Osteoblast (primary cell): ENCODE measurements around the gene TMEM141. TPM values are rescaled to one million over a fixed set of nuclear protein-coding genes. Genes with fewer than 3 reads are reported as not detected.
A peak's percentile ranks its signal among the peaks of the same experiment; 100 is the strongest.

Experiments used
- DNase-seq: peaks from one replicate; pipeline ENCODE4 v3.0.0; 2011; ENCODE audit warnings: low spot score, mixed read lengths; ENCODE audit not compliant: insufficient read length; ENCODE audit errors: missing footprints
- H2AFZ ChIP-seq: 2 replicates; pipeline ENCODE4 v1.6.0; 2011; ENCODE audit warnings: mild to moderate bottlenecking, low read length
- H3K27ac ChIP-seq: 2 replicates; pipeline ENCODE4 v1.5.1; 2011; ENCODE audit warnings: mild to moderate bottlenecking, low read depth, low read length, moderate library complexity
- H3K27me3 ChIP-seq: 2 replicates; pipeline ENCODE4 v1.6.0; 2012; ENCODE audit warnings: mild to moderate bottlenecking, control low read depth, inconsistent platforms, low read length, moderate library complexity; ENCODE audit not compliant: insufficient read depth
- H3K36me3 ChIP-seq: 2 replicates; pipeline ENCODE4 v1.5.1; 2011; ENCODE audit warnings: mild to moderate bottlenecking, low read length, control low read depth, moderate library complexity; ENCODE audit not compliant: insufficient read depth
- H3K4me1 ChIP-seq: 2 replicates; pipeline ENCODE4 v1.5.1; 2011; ENCODE audit warnings: mild to moderate bottlenecking, low read length, control low read depth, moderate library complexity; ENCODE audit not compliant: insufficient read depth
- H3K4me2 ChIP-seq: 2 replicates; pipeline ENCODE4 v1.6.0; 2011; ENCODE audit warnings: mild to moderate bottlenecking, low read length; ENCODE audit not compliant: insufficient read depth
- H3K4me3 ChIP-seq: fragments of 200-600 bp; sonication (generic); 3 replicates; pipeline ENCODE4 v1.5.1; 2012; ENCODE audit warnings: mild to moderate bottlenecking, low read length, inconsistent platforms; ENCODE audit not compliant: insufficient read depth
- H3K79me2 ChIP-seq: 2 replicates; pipeline ENCODE4 v1.6.0; 2012; ENCODE audit warnings: mild to moderate bottlenecking, low read length, control low read depth, inconsistent platforms; ENCODE audit not compliant: insufficient read depth
- H3K9me3 ChIP-seq: 2 replicates; pipeline ENCODE4 v1.5.1; 2011; ENCODE audit warnings: low read depth, low read length, control low read depth
- H4K20me1 ChIP-seq: 2 replicates; pipeline ENCODE4 v1.6.0; 2012; ENCODE audit warnings: mild to moderate bottlenecking, low read length, control low read depth; ENCODE audit not compliant: insufficient read depth
- total RNA-seq: library from RNA; depleted of rRNA; stranded (reverse); fragments of >200 nt; gene quantifications from 2 replicates; pipeline ENCODE4 v1.2.3, GENCODE V29; 2012
- TF ChIP-seq, protein P1 (sequence below): IDR thresholded peaks from 2 replicates; pipeline ENCODE4 v1.5.1; 2011; ENCODE audit warnings: mild to moderate bottlenecking, low read depth, low read length, moderate library complexity; ENCODE audit errors: extremely low read depth

Gene TMEM141
- total RNA-seq, 1 donor, result 39.8 TPM

DNA sequence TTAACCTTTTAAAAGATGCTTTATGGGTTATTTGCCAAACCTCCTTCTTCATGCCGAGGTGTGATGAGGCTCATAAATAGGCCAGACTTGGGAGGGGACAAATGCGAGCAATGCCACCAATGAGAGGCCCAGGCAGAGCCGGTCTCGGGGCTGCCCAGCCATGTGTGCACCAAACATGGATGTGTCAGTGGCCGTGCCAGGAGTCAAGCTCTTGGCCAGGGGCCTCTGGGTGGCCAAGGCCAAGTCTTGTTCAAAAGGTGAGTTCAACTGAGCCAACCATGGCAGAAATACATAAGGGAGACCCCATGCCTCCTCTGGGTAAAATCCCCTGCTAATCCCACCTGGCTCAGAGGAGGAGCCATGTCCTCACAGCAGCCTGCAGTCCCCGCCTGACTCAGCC lies 16.0 kb upstream of the TMEM141 start:
- peak; percentile 69 for DNase-seq
- Histone ChIP-seq H3K36me3 (no peaks in the 10 kb centered on the region), H2AFZ (no peak overlapping the region), H3K4me2 (no peak overlapping the region), H3K27ac (no peak overlapping the region), H3K79me2 (no peaks in the 10 kb centered on the region), H4K20me1 (no peaks in the 10 kb centered on the region), H3K27me3 (peaks cover 31% of the 10 kb centered on the region), H3K4me3 (no peak overlapping the region), H3K4me1 (no peaks in the 10 kb centered on the region), H3K9me3 (peaks cover 3% of the 10 kb centered on the region)
- TF ChIP-seq, protein P1, sequence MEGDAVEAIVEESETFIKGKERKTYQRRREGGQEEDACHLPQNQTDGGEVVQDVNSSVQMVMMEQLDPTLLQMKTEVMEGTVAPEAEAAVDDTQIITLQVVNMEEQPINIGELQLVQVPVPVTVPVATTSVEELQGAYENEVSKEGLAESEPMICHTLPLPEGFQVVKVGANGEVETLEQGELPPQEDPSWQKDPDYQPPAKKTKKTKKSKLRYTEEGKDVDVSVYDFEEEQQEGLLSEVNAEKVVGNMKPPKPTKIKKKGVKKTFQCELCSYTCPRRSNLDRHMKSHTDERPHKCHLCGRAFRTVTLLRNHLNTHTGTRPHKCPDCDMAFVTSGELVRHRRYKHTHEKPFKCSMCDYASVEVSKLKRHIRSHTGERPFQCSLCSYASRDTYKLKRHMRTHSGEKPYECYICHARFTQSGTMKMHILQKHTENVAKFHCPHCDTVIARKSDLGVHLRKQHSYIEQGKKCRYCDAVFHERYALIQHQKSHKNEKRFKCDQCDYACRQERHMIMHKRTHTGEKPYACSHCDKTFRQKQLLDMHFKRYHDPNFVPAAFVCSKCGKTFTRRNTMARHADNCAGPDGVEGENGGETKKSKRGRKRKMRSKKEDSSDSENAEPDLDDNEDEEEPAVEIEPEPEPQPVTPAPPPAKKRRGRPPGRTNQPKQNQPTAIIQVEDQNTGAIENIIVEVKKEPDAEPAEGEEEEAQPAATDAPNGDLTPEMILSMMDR, result no peak

DNA sequence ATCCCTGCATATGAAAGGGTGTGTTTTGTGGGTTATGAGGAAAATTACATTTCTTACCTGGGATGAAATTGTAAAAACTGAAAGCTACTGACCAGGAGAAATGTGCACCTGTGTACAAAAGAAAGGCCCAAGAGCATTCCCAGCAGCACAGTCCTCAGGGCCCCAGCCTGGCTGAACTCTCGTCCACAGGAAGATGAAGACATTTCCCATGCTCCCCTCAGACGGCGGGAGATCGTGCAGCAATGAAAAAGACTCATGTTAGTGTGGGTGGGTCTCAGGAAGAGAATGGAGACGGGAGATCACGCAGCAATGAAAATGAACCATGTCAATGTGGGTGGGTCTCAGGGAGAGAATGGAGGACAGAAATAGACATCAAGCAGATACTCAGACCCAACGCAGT lies 14.2 kb upstream of the TMEM141 start:
- TF ChIP-seq, protein P1, result no peak
- Histone ChIP-seq H3K36me3 (no peaks in the 10 kb centered on the region), H3K9me3 (peaks cover 3% of the 10 kb centered on the region), H3K4me3 (no peak overlapping the region), H3K4me2 (no peak overlapping the region), H4K20me1 (no peaks in the 10 kb centered on the region), H2AFZ (no peak overlapping the region), H3K27ac (no peak overlapping the region), H3K79me2 (no peaks in the 10 kb centered on the region), H3K4me1 (no peaks in the 10 kb centered on the region), H3K27me3 (peaks cover 38% of the 10 kb centered on the region)
- DNase-seq, result no peak

DNA sequence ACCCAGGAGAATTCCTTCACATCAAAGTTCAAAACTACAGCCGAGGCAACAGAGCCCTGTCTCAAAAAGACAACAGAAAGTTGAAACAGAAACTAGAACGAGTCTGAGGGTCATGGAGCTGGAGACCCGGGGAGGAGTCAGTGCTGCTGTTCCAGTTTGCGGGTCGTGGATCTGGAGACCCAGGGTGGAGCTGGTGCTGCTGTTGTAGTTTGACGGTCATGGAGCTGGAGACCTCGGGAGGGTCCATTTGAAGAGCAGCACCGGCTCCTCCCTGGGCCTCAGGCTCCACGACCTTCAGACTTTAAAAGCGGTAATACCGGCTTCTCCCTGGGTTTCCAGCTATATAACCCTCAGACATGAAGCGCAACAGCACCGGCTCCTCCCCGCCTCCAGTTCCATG lies 13.8 kb upstream of the TMEM141 start:
- no peak overlapping the region for H2AFZ ChIP-seq
- no peaks in the 10 kb centered on the region for H3K36me3 ChIP-seq
- H3K4me3 ChIP-seq, result no peak overlapping the region
- peaks cover 3% of the 10 kb centered on the region for H3K9me3 ChIP-seq
- no peaks in the 10 kb centered on the region for H3K4me1 ChIP-seq
- no peak for DNase-seq
- peaks cover 41% of the 10 kb centered on the region for H3K27me3 ChIP-seq
- no peaks in the 10 kb centered on the region for H3K79me2 ChIP-seq
- H4K20me1 ChIP-seq, result no peaks in the 10 kb centered on the region
- TF ChIP-seq, protein P1, result no peak
- H3K27ac ChIP-seq, result no peak overlapping the region
- no peak overlapping the region for H3K4me2 ChIP-seq

DNA sequence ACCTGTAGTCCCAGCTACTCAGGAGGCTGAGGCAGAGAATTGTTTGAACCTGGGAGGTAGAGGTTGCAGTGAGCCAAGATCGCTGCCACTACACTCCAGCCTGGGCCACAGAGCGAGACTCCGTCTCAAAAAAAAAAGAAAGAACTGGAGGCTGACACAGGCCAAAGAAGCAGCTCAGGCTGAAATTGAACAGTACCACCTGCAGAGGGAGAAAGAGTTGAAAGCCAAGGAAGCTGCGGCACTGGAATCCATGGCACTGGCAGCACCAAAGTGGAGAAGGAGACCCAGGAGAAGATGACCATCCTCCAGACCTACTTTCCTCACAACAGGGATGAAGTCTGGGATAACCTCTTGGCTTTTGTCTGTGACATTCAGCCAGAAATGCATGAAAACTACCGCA lies 11.3 kb upstream of the TMEM141 start:
- no peaks in the 10 kb centered on the region for H3K4me1 ChIP-seq
- no peak overlapping the region for H3K4me2 ChIP-seq
- H3K4me3 ChIP-seq, result no peak overlapping the region
- DNase-seq, result no peak
- TF ChIP-seq, protein P1, result no peak
- H3K27me3 ChIP-seq, result peaks cover 46% of the 10 kb centered on the region
- H4K20me1 ChIP-seq, result no peaks in the 10 kb centered on the region
- no peak overlapping the region for H3K27ac ChIP-seq
- H3K36me3 ChIP-seq, result no peaks in the 10 kb centered on the region
- no peak overlapping the region for H2AFZ ChIP-seq
- H3K79me2 ChIP-seq, result no peaks in the 10 kb centered on the region
- no peaks in the 10 kb centered on the region for H3K9me3 ChIP-seq
